ENCODE results near the gene PCDHB16.
"Not testable (repeated sequence)": the region's sequence is repeated elsewhere in the genome, so short reads cannot be mapped to it uniquely, and the experiment has no call there.

GRCh38 chr5:141157356-141157755, 24.8 kb upstream of the PCDHB16 start:
- not testable (repeated sequence) for TF ChIP-seq CTCF (IDR thresholded peaks at IDR 0.05; ENCODE audit: insufficient read depth, low read length, poor library complexity, severe bottlenecking); EZH2phosphoT487 (conservative IDR thresholded peaks at IDR 0.05; ENCODE audit: low read length)

Measured in SU-DHL-6 (cell line).